PC-9 (cell line): Measurements from ENCODE around the gene CENPB.

ENCODE experiments used
- EZH2 ChIP-seq: fragments of 200-600 bp; sonication (generic); IDR thresholded peaks from 2 replicates; pipeline ENCODE4 v1.8.0; 2017; ENCODE audit warnings: antibody characterized with exemption, low read depth
- TF ChIP-seq, protein P1 (sequence below): fragments of 200-600 bp; sonication (generic); conservative IDR thresholded peaks from 2 replicates; pipeline ENCODE4 v1.6.1; 2017; ENCODE audit warnings: mixed run types, antibody characterized with exemption, mild to moderate bottlenecking, moderate library complexity

DNA sequence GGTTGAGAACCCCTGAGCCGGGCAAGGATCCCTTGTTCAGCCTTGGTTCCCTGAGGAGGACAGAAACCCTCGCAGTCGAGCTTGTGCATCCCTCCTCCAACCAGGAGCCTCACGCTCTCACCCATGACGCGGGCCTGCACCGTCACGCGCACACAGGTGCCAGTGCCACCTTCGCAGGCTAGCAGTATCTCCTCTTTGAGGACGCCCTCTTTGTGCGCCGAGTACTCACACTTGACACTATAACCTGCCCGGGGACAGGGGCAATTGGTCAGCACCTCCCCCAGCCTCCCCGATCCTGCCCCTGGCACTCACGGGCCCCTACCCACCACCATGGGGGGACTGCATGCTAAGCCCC lies 32.3 kb downstream of the CENPB start:
- TF ChIP-seq, protein P1, sequence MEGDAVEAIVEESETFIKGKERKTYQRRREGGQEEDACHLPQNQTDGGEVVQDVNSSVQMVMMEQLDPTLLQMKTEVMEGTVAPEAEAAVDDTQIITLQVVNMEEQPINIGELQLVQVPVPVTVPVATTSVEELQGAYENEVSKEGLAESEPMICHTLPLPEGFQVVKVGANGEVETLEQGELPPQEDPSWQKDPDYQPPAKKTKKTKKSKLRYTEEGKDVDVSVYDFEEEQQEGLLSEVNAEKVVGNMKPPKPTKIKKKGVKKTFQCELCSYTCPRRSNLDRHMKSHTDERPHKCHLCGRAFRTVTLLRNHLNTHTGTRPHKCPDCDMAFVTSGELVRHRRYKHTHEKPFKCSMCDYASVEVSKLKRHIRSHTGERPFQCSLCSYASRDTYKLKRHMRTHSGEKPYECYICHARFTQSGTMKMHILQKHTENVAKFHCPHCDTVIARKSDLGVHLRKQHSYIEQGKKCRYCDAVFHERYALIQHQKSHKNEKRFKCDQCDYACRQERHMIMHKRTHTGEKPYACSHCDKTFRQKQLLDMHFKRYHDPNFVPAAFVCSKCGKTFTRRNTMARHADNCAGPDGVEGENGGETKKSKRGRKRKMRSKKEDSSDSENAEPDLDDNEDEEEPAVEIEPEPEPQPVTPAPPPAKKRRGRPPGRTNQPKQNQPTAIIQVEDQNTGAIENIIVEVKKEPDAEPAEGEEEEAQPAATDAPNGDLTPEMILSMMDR = no peak
- no peak for TF ChIP-seq EZH2
